Ovary (tissue), 3 donors: ENCODE measurements around the gene ANKRD35.

Experiments
- POLR2A ChIP-seq: fragments of 450-650 bp; IDR thresholded peaks from one replicate; pipeline ENCODE4 v1.6.1; 2017; ENCODE audit warnings: antibody characterized with exemption, mild to moderate bottlenecking, moderate library complexity
- TF ChIP-seq, protein P1 (sequence below), 3 donors: fragments of 450-650 bp in 2 of 3; fragments of 200-600 bp in 1 of 3; IDR thresholded peaks; one replicate each; pipeline versions ENCODE4 v1.5.1 to v1.8.0; 2016 to 2022; ENCODE audit warnings: antibody characterized with exemption in 3 of 3, mild to moderate bottlenecking in 1 of 3
- donor health status: DM: no; HTN: no; CAD: no.

DNA sequence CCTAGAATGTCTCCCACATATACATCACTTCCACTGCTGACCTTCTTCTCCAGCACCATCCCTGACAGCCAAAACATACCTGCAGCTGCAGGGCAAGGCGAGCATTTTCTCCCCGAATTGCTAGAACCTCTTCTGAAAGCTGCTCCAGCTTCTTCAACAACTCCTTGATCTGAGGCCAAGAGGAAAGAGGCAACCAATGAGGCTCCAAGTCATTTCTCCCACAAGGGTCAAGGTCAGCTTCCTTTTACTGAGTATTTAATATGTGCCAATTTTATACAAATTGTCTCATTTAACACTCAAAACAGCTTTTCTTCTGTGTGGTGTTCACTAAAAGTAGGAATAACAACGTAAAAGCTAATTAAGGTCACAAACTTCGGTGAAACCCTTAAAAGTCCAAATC lies 17.4 kb downstream of the ANKRD35 start:
- TF ChIP-seq, protein P1, sequence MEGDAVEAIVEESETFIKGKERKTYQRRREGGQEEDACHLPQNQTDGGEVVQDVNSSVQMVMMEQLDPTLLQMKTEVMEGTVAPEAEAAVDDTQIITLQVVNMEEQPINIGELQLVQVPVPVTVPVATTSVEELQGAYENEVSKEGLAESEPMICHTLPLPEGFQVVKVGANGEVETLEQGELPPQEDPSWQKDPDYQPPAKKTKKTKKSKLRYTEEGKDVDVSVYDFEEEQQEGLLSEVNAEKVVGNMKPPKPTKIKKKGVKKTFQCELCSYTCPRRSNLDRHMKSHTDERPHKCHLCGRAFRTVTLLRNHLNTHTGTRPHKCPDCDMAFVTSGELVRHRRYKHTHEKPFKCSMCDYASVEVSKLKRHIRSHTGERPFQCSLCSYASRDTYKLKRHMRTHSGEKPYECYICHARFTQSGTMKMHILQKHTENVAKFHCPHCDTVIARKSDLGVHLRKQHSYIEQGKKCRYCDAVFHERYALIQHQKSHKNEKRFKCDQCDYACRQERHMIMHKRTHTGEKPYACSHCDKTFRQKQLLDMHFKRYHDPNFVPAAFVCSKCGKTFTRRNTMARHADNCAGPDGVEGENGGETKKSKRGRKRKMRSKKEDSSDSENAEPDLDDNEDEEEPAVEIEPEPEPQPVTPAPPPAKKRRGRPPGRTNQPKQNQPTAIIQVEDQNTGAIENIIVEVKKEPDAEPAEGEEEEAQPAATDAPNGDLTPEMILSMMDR (IDR thresholded peaks at IDR 0.05) = no peak
- TF ChIP-seq POLR2A = no peak
